HG03045 (cell line): ENCODE data around the gene MRC2.

Source experiments
- ATAC-seq: cut with Tn5 transposase; IDR thresholded peaks from one replicate; pipeline ENCODE4 v1.9.1; 2021; ENCODE audit warnings: mild to moderate bottlenecking, moderate library complexity; ENCODE audit not compliant: unreplicated experiment

Gene MRC2

GRCh38 chr17:62631086-62631935, 3.8 kb downstream of the MRC2 start:
- no peak for ATAC-seq

GRCh38 chr17:62631936-62632924, 4.8 kb downstream of the MRC2 start:
- no peak for ATAC-seq

- no peak for ATAC-seq
Measured at GRCh38 chr17:62637809-62638208, 10.3 kb downstream of the MRC2 start.

GRCh38 chr17:62641153-62641552, 13.7 kb downstream of the MRC2 start:
- ATAC-seq, result no peak

- ATAC-seq, result no peak
Measured at GRCh38 chr17:62641951-62642350, 14.5 kb downstream of the MRC2 start.

GRCh38 chr17:62643496-62643895, 16.0 kb downstream of the MRC2 start:
- no peak for ATAC-seq

- ATAC-seq, result no peak
Measured at GRCh38 chr17:62644487-62645173, 17.2 kb downstream of the MRC2 start.

GRCh38 chr17:62648251-62648955, 20.9 kb downstream of the MRC2 start:
- no peak for ATAC-seq

GRCh38 chr17:62648956-62649294, 21.5 kb downstream of the MRC2 start:
- ATAC-seq, result no peak

GRCh38 chr17:62649570-62649969, 22.1 kb downstream of the MRC2 start:
- ATAC-seq, result no peak

GRCh38 chr17:62650587-62650986, 23.1 kb downstream of the MRC2 start:
- no peak for ATAC-seq

- no peak for ATAC-seq
Measured at GRCh38 chr17:62652251-62653001, 25.0 kb downstream of the MRC2 start.

GRCh38 chr17:62653002-62653825, 25.7 kb downstream of the MRC2 start:
- ATAC-seq, result peak; percentile 90

- ATAC-seq, result no peak
Measured at GRCh38 chr17:62653826-62654761, 26.6 kb downstream of the MRC2 start.

- no peak for ATAC-seq
Measured at GRCh38 chr17:62655656-62656055, 28.2 kb downstream of the MRC2 start.

GRCh38 chr17:62656446-62656845, 29.0 kb downstream of the MRC2 start:
- no peak for ATAC-seq

GRCh38 chr17:62657145-62657665, 29.7 kb downstream of the MRC2 start:
- no peak for ATAC-seq

GRCh38 chr17:62657690-62658089, 30.2 kb downstream of the MRC2 start:
- no peak for ATAC-seq
